B cell (primary cell): ENCODE data around the gene SLC25A26.

ENCODE experiments used
- EZH2 ChIP-seq: IDR thresholded peaks from 2 replicates; pipeline ENCODE4 v1.6.1; 2012; ENCODE audit warnings: borderline replicate concordance, low read depth, mild to moderate bottlenecking, moderate library complexity, low read length; ENCODE audit not compliant: insufficient read depth, poor library complexity, severe bottlenecking
- TF ChIP-seq, protein P1 (sequence below): fragments of 200-600 bp; IDR thresholded peaks from one replicate; pipeline ENCODE4 v1.8.0; 2022; ENCODE audit warnings: antibody characterized with exemption, mild to moderate bottlenecking

DNA sequence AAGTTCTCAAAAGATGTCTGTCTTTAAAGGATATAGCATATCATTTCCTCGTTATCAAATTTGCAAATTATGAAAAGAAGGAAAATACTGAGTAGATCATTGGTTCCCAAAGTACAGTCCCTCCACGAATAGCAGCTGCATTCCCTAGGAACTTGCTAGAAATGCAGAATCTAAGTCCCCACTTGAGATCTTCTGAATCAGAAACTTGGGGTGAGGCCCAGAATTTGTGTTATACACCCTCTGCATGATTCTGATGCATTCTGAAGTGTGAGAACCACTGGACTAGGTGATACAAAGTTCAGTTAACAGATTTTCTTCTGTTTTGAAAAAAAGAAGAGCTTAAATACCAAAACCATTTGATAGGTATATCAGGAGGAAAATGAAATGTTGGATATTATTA is 77.1 kb downstream of the SLC25A26 start:
- TF ChIP-seq EZH2: no peak
- TF ChIP-seq, protein P1, sequence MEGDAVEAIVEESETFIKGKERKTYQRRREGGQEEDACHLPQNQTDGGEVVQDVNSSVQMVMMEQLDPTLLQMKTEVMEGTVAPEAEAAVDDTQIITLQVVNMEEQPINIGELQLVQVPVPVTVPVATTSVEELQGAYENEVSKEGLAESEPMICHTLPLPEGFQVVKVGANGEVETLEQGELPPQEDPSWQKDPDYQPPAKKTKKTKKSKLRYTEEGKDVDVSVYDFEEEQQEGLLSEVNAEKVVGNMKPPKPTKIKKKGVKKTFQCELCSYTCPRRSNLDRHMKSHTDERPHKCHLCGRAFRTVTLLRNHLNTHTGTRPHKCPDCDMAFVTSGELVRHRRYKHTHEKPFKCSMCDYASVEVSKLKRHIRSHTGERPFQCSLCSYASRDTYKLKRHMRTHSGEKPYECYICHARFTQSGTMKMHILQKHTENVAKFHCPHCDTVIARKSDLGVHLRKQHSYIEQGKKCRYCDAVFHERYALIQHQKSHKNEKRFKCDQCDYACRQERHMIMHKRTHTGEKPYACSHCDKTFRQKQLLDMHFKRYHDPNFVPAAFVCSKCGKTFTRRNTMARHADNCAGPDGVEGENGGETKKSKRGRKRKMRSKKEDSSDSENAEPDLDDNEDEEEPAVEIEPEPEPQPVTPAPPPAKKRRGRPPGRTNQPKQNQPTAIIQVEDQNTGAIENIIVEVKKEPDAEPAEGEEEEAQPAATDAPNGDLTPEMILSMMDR: no peak
